Keratinocyte (primary cell): Measurements from ENCODE around the gene ITGB1BP1.

Experiments
- CTCF ChIP-seq, 3 experiments: IDR thresholded peaks in 1 of 3; conservative IDR thresholded peaks in 1 of 3; optimal IDR thresholded peaks in 1 of 3; 2 replicates in 2 of 3; 3 replicates in 1 of 3; pipeline versions ENCODE3 to v1.5.1; 2011; ENCODE audit warnings: low read length in 3 of 3, mild to moderate bottlenecking in 3 of 3, moderate library complexity in 2 of 3, control low read depth in 1 of 3, inconsistent platforms in 1 of 3; ENCODE audit not compliant: insufficient read depth in 2 of 3; ENCODE audit errors: extremely low read depth in 1 of 3
- EZH2 ChIP-seq: IDR thresholded peaks from one replicate; pipeline ENCODE4 v1.6.1; 2012; ENCODE audit warnings: inconsistent platforms, mild to moderate bottlenecking, low read length, moderate library complexity

GRCh38 chr2:9354318-9354717 lies 69.0 kb downstream of the ITGB1BP1 start:
- no peak for TF ChIP-seq CTCF (optimal IDR thresholded peaks at IDR 0.05 in 1 of 3, IDR thresholded peaks at IDR 0.05 in 1 of 3, conservative IDR thresholded peaks at IDR 0.05 in 1 of 3; ENCODE audit: extremely low read depth in 1 of 3, insufficient read depth in 2 of 3, low read length in 3 of 3)
- TF ChIP-seq EZH2 = no peak
